AG08395 (cell line): ENCODE results near the gene TRAF4.
"Not testable (repeated sequence)": the region's sequence is repeated elsewhere in the genome, so short reads cannot be mapped to it uniquely, and the experiment has no call there.

Source experiments
- DNase-seq: peaks from one replicate; pipeline ENCODE4 v3.0.0; 2012; ENCODE audit warnings: mixed read lengths, low spot score

The TRAF4 gene

DNA sequence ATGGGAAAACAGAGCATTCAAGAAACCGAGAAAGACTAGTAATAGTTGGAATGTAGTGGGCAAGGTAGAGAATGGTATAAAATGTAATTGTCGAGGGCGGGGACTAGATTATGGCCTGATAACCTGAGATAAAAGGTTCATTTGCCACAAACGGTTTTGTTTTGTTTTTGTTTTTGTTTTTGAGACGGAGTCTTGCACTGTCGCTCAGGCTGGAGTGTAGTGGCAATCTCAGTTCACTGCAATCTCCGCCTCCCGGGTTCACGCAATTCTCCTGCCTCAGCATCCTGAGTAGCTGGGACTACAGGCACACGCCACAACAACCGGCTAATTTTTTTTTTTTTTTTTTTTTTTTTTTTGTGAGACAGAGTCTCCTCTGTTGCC is 13.9 kb upstream of the TRAF4 start:
- no peak for DNase-seq

DNA sequence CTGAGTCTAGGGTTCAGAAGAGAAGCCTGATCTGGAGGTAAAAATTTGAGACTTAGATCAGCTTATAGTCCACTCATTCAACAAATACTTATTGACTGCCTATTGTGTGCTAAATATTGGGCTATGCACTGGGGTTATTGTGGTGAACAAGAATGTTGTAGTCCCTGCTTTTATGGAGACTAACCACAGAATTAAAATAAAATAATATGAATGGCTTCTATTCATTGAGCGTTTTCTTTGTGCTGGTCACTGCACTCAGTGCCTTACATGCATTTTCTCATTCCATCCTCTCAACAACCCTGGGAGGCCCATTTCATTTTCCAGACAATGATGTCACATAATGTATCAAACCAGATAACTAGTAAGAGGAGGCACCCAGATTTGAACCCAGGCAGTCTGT is 10.5 kb upstream of the TRAF4 start:
- DNase-seq = no peak

DNA sequence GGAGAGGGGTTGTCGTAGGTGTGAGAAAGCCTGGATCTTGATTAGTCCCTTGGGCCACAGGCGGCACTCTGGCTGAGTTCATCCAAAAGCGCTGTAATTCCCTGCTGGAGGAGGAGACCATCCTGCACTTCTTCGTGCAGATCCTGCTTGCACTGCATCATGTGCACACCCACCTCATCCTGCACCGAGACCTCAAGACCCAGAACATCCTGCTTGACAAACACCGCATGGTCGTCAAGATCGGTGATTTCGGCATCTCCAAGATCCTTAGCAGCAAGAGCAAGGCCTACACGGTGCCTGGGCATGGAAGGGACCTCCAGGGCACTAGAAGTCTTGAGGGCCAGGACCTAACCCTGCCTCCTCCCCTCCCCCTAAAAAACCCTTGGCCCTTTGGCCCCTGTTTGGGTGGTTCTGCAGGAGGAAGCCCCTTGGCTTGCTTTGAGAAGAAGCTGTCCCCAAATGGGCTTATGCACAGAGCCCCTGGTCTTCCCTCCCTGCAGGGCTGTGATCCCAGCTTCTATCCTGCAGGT is 9.0 kb upstream of the TRAF4 start:
- no peak for DNase-seq

DNA sequence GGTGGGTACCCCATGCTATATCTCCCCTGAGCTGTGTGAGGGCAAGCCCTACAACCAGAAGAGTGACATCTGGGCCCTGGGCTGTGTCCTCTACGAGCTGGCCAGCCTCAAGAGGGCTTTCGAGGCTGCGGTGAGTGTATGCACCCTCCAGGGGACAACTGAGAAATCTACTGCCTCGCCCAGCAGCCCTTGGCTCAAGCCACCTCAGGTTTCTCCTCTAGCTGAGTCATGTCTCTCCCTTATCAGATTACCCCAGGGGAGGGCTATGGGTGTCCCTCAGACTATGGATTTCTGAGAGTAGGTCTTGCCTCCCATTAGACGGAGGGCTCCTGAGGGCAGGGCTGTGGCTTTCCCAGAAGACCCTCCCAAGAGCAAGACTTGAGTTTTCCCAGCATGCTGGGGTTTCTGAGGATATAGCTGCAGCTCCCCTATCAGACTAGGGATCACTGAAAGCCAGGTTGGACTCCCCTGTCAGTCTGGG is 8.5 kb upstream of the TRAF4 start:
- no peak for DNase-seq

GRCh38 chr17:28735913-28736769 is 7.7 kb upstream of the TRAF4 start:
- DNase-seq = not testable (repeated sequence)

- DNase-seq = no peak
Measured at GRCh38 chr17:28737316-28737715, 6.5 kb upstream of the TRAF4 start.

DNA sequence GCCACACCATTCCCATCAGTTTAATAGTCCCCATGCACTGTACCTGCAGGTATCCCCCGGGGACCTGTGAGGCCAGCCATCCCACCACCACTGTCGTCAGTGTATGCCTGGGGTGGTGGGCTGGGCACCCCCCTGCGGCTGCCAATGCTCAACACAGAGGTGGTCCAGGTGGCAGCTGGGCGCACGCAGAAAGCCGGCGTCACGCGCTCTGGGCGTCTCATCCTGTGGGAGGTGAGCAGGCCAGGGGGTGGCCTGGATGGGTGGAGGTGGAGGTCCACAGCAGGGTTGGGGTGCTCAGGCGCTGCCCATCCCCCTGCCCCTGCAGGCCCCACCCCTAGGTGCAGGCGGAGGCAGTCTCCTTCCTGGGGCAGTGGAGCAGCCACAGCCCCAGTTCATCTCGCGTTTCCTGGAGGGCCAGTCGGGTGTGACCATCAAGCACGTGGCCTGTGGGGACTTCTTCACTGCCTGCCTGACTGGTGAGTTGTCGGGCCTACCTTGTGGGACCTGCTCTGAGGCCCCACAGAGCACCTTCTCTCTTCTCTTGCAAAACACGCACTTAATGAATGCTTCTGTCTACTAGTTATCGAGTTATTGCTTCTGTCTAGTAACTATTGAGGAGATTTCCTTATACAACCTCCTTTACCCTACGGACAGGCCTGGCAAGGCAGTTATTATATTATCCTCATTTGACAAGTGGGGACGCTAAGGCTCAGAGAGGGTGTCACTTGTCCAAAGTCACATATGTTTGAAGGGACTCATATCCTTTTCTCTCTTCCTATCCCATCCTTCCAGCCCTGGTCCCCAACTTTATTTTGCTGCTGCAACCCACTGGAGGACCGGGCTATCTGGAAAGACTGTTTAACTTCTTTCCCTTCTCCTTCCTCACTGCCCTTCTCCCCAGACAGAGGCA is 5.8 kb upstream of the TRAF4 start:
- no peak for DNase-seq

DNA sequence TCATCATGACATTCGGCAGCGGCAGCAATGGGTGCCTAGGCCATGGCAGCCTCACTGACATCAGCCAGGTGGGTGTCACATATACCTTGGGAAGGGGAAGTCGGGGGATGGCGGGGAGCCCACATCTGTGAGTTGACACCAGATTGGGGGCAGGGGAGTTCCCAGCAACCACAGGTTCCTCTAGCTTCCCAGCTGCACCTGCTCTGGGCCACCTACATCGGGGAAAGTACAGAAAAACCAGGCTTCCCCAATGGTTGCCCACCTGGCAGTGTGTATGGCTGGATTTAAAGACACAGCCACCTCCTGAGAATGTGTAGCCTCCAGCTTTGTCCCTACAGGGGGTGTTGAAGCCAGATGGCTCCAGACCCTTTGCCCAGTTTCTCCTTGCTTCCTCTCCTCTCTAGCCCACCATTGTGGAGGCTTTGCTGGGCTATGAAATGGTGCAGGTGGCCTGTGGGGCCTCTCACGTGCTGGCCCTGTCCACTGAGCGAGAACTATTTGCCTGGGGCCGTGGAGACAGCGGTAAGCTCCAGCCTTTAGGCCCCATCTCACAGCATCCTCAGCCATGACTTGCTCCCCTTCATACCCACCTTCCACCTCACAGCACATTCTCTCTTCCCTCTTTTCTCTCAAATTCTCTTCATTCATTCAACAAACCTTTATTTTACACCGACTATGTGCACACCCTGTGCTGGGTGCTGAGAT is 5.0 kb upstream of the TRAF4 start:
- DNase-seq = no peak

DNA sequence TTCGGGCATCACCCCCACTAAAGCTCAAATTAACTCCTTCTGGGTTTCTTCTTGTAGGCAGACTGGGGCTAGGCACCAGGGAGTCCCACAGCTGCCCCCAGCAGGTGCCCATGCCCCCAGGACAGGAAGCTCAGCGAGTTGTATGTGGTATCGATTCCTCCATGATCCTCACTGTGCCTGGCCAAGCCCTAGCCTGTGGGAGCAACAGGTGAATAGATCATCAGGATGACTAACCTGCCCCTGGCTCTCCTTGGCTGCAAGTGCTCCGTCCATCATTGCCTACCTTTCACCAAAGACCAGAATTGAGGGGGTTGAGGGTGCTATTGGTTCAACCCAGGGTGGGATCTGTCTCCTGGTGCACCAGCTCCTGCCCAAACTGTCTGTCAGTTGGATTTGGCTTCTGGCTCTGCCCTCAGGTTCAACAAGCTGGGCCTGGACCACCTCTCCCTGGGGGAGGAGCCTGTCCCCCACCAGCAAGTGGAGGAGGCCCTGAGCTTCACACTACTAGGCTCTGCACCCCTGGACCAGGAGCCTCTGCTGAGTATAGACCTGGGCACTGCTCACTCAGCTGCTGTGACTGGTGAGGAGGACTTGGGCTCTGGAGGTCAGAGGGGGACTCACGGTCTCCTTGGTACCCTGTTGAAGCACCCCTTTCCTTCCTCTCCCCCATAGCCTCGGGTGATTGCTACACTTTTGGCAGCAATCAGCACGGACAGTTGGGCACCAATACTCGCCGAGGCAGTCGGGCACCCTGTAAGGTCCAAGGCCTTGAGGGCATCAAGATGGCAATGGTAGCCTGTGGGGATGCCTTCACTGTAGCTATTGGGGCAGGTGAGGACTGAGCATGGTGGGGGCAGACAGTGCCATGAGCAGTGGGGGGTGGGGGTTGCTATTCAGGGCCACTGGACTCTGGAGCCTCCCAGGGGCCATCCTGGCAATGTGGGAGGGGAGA is 3.1 kb upstream of the TRAF4 start:
- no peak for DNase-seq

- no peak for DNase-seq
Measured at GRCh38 chr17:28741358-28742349, 2.2 kb upstream of the TRAF4 start.

- peak; percentile 55 for DNase-seq
Measured at GRCh38 chr17:28744104-28744971, 527 bp downstream of the TRAF4 start.

- DNase-seq = peak; percentile 17
Measured at GRCh38 chr17:28744972-28745785, 1.4 kb downstream of the TRAF4 start.

- DNase-seq = no peak
Measured at GRCh38 chr17:28745786-28746411, 2.1 kb downstream of the TRAF4 start.

- DNase-seq = no peak
Measured at GRCh38 chr17:28746611-28747050, 2.8 kb downstream of the TRAF4 start.

DNA sequence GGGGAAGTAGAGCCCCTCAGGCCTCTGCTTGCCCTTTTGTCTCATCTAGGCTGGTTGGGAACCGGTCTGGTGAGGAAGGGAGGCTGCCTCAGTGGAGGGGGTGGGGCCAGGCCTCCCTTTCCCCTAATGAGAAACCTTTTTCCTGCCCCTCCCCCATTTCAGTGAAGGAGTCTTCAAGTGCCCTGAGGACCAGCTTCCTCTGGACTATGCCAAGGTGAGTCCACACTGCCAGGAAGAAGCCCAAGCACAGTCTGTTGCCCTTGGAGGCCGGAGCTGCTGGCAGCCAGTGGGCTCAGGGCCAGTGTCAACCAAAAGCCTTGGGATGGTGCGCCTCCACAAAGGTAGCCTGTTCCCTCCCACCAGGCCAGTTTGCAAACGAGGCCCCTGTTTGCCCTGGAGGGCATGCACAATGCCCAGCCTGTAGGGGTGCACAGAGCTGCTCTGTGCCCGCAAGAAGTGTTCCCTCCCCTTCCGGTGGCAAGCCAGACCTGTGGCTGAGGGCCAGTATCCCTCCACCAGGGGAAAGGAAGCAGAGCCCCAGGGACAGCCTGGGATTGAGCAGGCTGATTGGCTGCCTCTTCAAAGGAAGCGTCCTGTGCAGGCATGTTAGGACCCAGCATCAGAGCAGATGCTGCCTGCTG is 3.4 kb downstream of the TRAF4 start:
- no peak for DNase-seq
